A673 (cell line): ENCODE results near the gene KANSL3. TPM values are rescaled to one million over a fixed set of nuclear protein-coding genes. Genes with fewer than 3 reads are reported as not detected.
"Not testable (repeated sequence)": the region's sequence is repeated elsewhere in the genome, so short reads cannot be mapped to it uniquely, and the experiment has no call there.

Source experiments
- BruUV-seq: library from RNA; stranded (reverse); fragments of 400-500 nt; replicated peaks from 2 replicates; lab custom pipeline; 2021; lab: Mats Ljungman, UMichigan
- CTCF ChIA-PET: fragments of 300-600 bp; sonication (Branson Sonifier 250); formaldehyde crosslinking; loops from one replicate; lab custom pipeline; 2022; ENCODE audit warnings: antibody characterized with exemption; lab: Charles Lee
- POLR2A ChIA-PET: fragments of 300-600 bp; sonication (Branson Sonifier 250); formaldehyde crosslinking; loops from one replicate; lab custom pipeline; 2022; ENCODE audit warnings: antibody characterized with exemption; ENCODE audit not compliant: low non-redundant PET; lab: Charles Lee
- DNase-seq: peaks from one replicate; pipeline ENCODE4 v3.0.0-alpha.2; 2015; ENCODE audit warnings: low spot score
- H3K27ac ChIP-seq: fragments of 200-600 bp; sonication (generic); 2 replicates; pipeline ENCODE4 v1.5.1; 2016; ENCODE audit warnings: mixed run types, low read depth, mild to moderate bottlenecking, mixed read lengths, antibody characterized with exemption, low read length; ENCODE audit not compliant: poor library complexity, severe bottlenecking
- H3K27me3 ChIP-seq: fragments of 200-600 bp; sonication (generic); replicated peaks from 2 replicates; pipeline ENCODE4 v1.6.1; 2017; ENCODE audit warnings: mixed run types, low read depth, mild to moderate bottlenecking, mixed read lengths, antibody characterized with exemption, low read length; ENCODE audit not compliant: insufficient read depth, poor library complexity
- H3K36me3 ChIP-seq: fragments of 200-600 bp; sonication (generic); 2 replicates; pipeline ENCODE4 v1.6.1; 2016; ENCODE audit warnings: mixed run types, mild to moderate bottlenecking, mixed read lengths, antibody characterized with exemption, low read length; ENCODE audit not compliant: insufficient read depth, poor library complexity, severe bottlenecking
- H3K4me1 ChIP-seq: fragments of 200-600 bp; sonication (generic); 2 replicates; pipeline ENCODE4 v1.6.1; 2017; ENCODE audit warnings: mixed run types, mild to moderate bottlenecking, mixed read lengths, antibody characterized with exemption, low read length; ENCODE audit not compliant: insufficient read depth, poor library complexity, severe bottlenecking
- H3K4me3 ChIP-seq: fragments of 200-600 bp; sonication (generic); 2 replicates; pipeline ENCODE4 v1.5.1; 2016; ENCODE audit warnings: low read depth, mixed run types, mild to moderate bottlenecking, mixed read lengths, low read length; ENCODE audit not compliant: poor library complexity, severe bottlenecking
- H3K9me3 ChIP-seq: fragments of 200-600 bp; sonication (generic); 2 replicates; pipeline ENCODE4 v1.6.1; 2016; ENCODE audit warnings: mixed run types, low read depth, mild to moderate bottlenecking, mixed read lengths, antibody characterized with exemption, low read length; ENCODE audit not compliant: poor library complexity, severe bottlenecking
- EZH2 ChIP-seq: fragments of 200-600 bp; sonication (generic); IDR thresholded peaks from 2 replicates; pipeline ENCODE4 v1.6.1; 2017; ENCODE audit warnings: borderline replicate concordance, low read depth, mild to moderate bottlenecking, mixed read lengths, antibody characterized with exemption, low read length; ENCODE audit not compliant: poor library complexity, severe bottlenecking
- intact Hi-C: fragments of 100-400 bp; cut with micrococcal nuclease; formaldehyde crosslinking; loops from one replicate; pipeline ENCODE4 v1.10.0; 2022; ENCODE audit not compliant: unreplicated experiment
- total RNA-seq: library from RNA; stranded (reverse); gene quantifications from 2 replicates; pipeline ENCODE4 v1.2.3, GENCODE V29; 2021
- TF ChIP-seq, protein P1 (sequence below): fragments of 300-800, 200-600 bp; sonication (generic); conservative IDR thresholded peaks from 2 replicates; pipeline ENCODE4 v1.5.1; 2017; ENCODE audit warnings: low read depth, mild to moderate bottlenecking, antibody characterized with exemption, low read length, moderate library complexity, mixed read lengths

The KANSL3 gene
- total RNA-seq, 1 experiment from 2014 or later, result 71.8 TPM

DNA sequence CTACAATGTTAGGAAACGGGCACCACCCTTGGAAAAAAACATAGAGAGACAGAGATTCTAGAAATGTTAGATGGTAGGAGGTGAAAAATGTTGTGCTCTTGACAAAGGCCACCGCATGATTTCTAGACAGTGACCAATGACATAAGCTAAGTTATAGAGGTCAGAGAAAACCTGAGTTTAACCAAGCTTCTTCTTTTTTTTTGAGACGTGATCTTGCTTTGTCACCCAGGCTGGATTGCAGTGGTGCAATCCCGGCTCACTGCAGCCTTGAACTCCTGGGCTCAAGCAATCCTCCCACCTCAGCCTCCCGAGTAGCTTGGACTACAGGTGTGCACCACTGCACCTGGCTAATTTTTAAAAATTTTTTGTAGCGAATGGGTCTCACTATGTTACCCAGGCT, 17.4 kb upstream of the KANSL3 start:
- DNase-seq, result no peak
- Histone ChIP-seq H3K27ac (no peak overlapping the region), H3K27me3 (no peaks in the 10 kb centered on the region), H3K9me3 (no peaks in the 10 kb centered on the region), H3K36me3 (no peaks in the 10 kb centered on the region), H3K4me1 (no peaks in the 10 kb centered on the region), H3K4me3 (no peak overlapping the region)
- no peak for TF ChIP-seq EZH2
- TF ChIP-seq, protein P1, sequence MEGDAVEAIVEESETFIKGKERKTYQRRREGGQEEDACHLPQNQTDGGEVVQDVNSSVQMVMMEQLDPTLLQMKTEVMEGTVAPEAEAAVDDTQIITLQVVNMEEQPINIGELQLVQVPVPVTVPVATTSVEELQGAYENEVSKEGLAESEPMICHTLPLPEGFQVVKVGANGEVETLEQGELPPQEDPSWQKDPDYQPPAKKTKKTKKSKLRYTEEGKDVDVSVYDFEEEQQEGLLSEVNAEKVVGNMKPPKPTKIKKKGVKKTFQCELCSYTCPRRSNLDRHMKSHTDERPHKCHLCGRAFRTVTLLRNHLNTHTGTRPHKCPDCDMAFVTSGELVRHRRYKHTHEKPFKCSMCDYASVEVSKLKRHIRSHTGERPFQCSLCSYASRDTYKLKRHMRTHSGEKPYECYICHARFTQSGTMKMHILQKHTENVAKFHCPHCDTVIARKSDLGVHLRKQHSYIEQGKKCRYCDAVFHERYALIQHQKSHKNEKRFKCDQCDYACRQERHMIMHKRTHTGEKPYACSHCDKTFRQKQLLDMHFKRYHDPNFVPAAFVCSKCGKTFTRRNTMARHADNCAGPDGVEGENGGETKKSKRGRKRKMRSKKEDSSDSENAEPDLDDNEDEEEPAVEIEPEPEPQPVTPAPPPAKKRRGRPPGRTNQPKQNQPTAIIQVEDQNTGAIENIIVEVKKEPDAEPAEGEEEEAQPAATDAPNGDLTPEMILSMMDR, result no peak
- POLR2A ChIA-PET, result no interaction called here
- intact Hi-C loops, result no loop called here
- CTCF ChIA-PET, result no interaction called here
- no TSS peak for BruUV-seq

DNA sequence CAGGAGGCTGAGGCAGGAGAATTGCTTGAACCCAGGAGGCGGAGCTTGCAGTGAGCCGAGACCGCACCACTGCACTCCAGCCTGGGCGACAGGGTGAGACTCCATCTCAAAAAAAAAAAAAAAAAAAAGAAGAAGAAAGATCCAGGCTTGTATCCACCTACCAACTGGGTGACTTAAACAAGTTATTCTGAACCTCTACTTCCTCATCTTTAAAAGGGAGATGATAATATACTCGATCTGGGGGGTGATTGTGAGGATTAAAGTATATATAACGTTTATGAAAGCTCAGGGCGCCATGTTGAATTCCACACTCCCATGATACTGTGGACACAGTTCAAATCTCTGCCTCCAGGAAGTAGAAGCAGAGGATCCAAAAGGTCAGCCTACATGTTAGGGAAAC, 16.7 kb upstream of the KANSL3 start:
- H3K9me3 ChIP-seq, H3K36me3 ChIP-seq, intact Hi-C loops, POLR2A ChIA-PET, BruUV-seq, H3K4me1 ChIP-seq, H3K4me3 ChIP-seq, H3K27ac ChIP-seq, DNase-seq, H3K27me3 ChIP-seq, CTCF ChIA-PET: not testable (repeated sequence)

DNA sequence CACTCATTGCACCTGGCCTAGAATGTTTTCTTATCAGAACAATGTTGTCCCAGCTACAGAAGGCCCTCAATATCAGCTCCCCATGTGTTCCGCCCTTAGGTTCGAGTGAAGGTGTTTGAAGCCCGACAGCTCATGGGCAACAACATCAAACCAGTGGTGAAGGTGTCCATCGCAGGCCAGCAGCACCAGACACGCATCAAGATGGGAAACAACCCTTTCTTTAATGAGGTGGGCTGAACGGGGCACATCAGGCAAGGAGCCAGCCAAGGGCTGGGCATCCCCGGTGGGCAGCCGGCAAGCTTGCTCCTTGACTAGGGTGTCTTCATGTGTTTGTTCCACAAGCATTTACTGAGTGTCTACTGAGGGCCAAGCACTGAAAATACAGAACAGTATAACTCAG, 13.7 kb upstream of the KANSL3 start:
- Histone ChIP-seq H3K4me3 (no peak overlapping the region), H3K4me1 (no peaks in the 10 kb centered on the region), H3K27me3 (no peaks in the 10 kb centered on the region), H3K27ac (no peak overlapping the region), H3K9me3 (no peaks in the 10 kb centered on the region), H3K36me3 (no peaks in the 10 kb centered on the region)
- ChIA-PET POLR2A (no interaction called here), CTCF (no interaction called here)
- BruUV-seq, result no TSS peak
- intact Hi-C loops, result no loop called here
- TF ChIP-seq EZH2, result no peak
- no peak for DNase-seq

DNA sequence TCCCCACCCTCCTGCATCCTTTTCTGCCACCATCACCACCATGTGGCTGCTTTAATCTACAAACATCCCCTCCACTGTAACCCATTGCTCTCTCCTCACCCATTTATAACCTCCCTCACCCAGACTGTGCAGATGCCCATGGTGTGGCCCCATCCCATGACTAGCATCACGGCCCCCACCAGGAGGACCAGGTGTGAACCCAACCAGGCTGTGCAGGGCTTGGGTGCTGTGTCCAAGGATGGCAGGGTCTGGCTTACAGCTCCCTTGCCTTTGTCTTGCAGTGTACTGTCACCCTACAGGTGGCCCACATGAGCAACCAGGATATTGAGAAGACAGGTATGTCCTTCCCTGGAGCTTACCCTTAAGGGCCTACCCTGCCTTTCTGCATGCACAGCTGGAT, 11.2 kb upstream of the KANSL3 start:
- Histone ChIP-seq H3K27me3 (no peaks in the 10 kb centered on the region), H3K27ac (no peak overlapping the region), H3K4me1 (no peaks in the 10 kb centered on the region), H3K36me3 (no peaks in the 10 kb centered on the region), H3K9me3 (no peaks in the 10 kb centered on the region), H3K4me3 (no peak overlapping the region)
- TF ChIP-seq, protein P1, result no peak
- TF ChIP-seq EZH2, result no peak
- ChIA-PET CTCF (no interaction called here), POLR2A (no interaction called here)
- no TSS peak for BruUV-seq
- DNase-seq, result no peak
- intact Hi-C loops, result no loop called here
